ENCODE results near the gene ABLIM3.
"Not testable (repeated sequence)": the region's sequence is repeated elsewhere in the genome, so short reads cannot be mapped to it uniquely, and the experiment has no call there.

Gene ABLIM3

DNA sequence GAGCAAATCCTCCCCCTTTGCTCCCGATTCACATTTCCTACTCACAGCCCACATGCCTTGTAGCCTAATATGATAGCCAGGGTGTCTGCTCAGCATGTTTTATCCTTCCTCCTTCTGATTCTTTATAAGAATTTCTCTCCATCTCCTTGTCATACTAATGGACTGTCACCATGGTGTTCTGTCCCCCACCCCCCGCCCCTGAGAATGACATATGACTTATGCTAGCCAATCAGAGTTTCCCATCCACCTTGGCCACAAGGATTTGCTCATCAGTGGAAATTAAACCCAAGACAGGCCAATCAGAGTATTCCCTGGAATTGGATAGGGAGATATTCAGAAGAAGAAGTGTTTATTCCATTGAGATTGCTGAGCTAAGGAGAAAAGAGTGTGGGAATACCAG lies 16.0 kb downstream of the ABLIM3 start:
- DNase-seq (ENCODE audit: low spot score) = no peak

DNA sequence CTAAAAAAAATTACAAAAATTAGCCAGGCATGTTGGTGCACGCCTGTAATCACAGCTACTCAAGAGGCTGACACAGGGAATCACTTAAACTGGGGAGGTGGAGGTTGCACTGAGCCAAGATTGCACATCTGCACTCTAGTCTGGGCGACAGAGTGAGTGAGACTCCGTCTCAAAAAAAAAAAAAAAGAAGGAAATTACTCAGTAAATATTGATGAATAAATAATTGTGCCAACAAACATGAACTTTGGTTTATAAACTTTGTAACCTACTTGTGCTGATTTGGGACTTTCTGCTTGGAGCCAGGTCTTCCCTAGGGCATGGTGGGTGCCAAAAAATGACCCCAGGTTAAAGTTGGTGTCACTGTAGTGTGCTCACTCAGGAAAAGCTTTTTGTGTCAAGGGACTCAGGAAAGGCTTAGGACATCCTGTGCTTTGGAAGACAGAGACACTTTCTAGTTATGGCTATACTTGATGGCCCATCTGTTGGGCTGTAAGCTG lies 19.0 kb downstream of the ABLIM3 start:
- no peak for DNase-seq (ENCODE audit: low spot score)

DNA sequence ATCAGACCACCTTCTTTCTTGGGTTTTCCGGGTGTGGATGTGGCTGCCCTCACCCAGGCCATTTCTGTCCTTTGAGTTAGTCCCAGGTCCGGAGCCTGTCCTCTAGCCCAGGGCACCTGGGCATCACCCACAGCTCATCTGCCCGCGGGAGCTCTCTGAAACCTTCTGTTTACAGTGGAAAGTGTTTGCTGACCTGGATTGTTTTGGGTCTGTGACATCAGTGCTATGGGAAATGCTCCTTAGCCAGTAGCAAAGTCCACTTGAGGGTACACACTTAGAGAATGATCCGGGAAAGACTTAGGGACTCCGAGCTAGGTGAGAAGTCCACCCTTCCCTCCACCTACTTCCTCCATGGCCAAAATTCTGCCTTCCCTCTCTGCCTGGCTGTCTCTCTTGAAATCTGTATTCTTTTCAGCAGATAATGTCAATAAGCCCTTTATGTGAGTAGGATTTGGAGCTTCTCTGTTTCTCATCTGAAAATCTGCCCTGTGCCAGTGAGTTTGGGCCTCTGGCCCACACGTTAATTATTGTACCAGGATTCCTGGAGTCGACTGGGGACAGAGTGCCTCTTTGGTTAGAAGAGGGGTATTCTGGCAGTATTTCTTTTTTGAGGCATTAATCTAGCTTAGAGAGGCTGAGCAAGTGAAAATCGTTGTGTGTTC lies 19.9 kb downstream of the ABLIM3 start:
- peak; percentile 75 for DNase-seq (ENCODE audit: low spot score)

DNA sequence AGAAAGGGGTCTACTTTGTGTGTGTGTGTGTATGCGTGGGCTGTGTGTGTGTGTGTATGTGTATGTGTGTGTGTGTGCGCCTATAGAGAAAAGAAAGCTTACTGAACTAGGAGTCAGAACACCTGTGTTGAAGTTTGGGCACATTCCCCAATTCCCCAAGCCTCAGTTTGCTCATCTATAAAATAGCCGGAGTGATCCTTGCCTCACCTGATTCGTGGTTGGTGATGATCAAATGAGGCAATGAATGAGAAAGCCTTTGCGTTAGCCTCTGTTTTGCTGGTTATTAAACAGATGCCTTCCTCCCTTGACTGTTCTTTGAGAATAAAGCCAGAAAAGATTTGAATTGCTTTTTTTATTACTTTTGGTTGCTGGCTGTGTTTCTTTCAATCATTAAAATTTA lies 20.6 kb downstream of the ABLIM3 start:
- no peak for DNase-seq (ENCODE audit: low spot score)

DNA sequence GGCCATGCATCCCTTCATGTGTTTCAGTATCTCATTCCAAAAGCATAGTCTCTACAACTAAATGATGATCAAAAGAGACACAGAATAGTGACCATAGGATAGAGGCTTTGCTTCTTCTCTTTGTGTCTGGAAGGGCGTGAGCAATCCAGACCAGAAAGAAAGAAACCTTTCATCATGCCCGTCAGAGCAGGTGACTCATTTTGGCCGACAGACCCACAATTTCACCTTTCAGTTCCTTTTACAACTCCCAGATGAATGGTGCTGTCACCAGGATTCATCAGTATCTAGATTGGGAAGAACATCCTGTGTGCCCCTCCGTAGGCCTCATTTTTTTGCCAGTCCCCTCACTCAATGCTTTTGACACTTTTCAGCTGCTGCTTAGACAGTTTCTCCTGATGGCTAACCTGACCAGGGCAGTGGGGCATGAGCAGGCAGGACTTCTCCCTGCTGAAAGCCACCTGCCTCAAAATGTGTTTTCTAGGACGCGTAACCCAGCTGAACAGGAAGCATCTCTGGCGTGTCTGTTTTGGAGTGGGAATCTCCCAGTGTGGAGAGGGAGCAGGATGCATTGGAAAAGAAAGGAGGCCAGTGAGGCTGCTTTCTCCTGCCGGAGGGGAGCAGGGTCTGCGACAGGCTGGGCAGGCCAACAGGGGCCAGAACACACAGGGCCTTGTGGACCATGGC lies 21.2 kb downstream of the ABLIM3 start:
- DNase-seq (ENCODE audit: low spot score) = peak; percentile 41

DNA sequence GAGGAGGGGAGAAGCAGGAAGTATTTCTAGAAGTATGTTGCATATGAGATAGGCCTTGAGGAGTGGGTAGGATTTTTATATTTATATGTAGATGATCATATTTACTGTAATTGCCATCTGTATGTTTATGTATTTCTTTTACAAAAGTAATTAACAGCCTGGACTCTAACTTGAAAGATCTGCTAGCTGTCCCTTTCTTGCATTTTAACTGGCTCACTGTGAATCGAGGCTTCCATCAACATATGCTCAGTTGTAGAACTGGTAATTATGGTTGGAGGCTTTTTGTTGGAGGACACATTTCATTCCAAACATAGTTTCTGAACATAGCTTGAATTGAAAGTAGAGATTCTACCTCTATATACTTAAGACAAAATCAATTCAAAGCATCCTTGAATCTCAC lies 23.4 kb downstream of the ABLIM3 start:
- DNase-seq (ENCODE audit: low spot score) = no peak

- no peak for DNase-seq (ENCODE audit: low spot score)
Measured at GRCh38 chr5:149166128-149166527, 24.8 kb downstream of the ABLIM3 start.

- no peak for DNase-seq (ENCODE audit: low spot score)
Measured at GRCh38 chr5:149166591-149167100, 25.4 kb downstream of the ABLIM3 start.

GRCh38 chr5:149168276-149168906 lies 27.1 kb downstream of the ABLIM3 start:
- DNase-seq (ENCODE audit: low spot score) = no peak

DNA sequence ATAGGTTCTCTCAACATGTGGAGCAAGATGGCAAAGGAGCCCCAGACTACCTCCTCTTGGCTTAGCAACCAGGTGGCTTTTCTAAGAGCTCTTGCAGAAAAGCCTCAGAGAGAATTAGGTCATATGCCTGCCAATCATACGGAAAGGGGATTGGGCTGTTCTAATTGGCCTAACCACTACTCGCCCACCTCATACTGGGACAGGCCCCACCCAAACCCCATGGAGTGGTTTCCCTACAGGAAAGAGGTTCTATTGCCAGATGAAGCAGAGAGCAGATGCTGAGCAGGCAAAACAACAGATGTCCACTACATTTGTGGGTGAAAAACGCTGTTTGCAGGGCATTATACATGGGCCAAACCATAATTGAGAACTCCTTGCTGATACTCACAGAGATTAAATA lies 29.0 kb downstream of the ABLIM3 start:
- DNase-seq (ENCODE audit: low spot score) = no peak

DNA sequence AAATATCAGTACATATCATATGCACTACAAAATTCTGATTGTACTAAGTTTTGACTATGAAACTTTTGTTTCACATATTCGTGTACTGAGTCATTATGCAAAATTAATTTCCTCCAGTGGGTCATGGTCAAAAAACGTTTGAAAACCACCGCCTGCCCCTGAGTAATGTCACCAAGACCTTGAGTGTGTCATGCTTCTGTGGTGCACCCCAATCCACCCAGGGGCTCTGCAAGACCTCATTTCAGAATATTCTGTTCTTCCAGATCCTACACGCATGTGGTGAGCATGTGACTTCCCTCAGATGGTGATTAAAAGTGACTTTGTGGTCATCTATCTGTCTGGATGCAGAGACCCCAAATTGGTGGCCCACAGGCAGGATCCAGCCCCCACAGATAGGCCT lies 31.0 kb downstream of the ABLIM3 start:
- no peak for DNase-seq (ENCODE audit: low spot score)

DNA sequence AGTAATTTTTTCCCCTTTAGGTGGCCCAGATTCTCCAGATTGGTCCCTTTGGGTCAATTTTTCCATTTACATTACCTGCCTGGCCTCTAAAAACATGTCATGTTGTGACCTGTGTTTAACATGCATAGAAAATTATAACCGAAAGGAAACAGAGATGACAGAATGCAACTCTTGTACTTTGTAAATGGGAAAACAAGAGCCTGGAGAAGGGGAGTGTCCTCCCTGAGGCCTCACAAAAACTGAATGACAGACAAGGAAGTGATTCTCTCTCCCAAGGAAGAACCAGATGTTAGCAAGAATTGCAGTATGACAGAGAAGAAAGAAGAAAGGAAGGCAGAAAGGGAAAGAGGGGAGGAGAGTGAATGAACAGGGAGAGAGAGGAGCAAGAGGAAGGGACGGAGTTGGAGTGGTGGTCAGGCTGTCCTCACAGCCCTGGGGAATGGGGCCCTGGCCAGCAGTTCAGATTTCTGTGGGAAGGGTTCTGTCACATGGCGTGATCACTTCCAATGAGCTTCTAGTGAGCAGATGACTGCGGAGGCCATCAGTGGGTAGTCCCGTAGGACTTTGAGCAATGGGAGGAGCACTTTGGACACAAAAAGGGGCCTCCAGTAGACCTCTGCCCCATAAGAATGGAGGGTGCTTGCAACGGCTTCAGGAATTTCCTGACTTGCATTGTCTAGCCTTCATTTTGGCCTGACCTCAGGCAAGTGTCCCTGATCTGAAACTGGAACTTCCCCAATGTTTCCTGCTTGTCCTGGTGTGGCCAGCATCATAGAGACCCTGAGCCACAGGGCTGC lies 31.6 kb downstream of the ABLIM3 start:
- no peak for DNase-seq (ENCODE audit: low spot score)

DNA sequence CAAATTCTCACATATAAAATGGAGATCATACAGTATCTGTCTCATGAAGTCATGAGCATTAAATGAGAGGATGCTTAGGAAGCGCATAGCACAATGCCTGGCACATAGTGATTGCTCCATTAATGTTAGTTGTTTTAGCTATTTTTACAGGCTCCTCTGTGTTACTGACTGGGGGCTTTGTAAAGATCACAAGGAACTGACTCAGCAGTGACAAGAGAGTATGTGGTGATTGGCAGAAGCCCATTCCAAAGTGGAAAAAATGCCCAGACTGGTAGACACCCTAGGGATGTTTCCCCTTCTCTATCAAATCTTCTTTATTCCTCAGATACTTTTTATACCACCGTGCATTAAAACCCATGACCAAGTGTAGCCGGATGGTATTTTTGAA lies 33.5 kb downstream of the ABLIM3 start:
- DNase-seq (ENCODE audit: low spot score) = peak; percentile 63

DNA sequence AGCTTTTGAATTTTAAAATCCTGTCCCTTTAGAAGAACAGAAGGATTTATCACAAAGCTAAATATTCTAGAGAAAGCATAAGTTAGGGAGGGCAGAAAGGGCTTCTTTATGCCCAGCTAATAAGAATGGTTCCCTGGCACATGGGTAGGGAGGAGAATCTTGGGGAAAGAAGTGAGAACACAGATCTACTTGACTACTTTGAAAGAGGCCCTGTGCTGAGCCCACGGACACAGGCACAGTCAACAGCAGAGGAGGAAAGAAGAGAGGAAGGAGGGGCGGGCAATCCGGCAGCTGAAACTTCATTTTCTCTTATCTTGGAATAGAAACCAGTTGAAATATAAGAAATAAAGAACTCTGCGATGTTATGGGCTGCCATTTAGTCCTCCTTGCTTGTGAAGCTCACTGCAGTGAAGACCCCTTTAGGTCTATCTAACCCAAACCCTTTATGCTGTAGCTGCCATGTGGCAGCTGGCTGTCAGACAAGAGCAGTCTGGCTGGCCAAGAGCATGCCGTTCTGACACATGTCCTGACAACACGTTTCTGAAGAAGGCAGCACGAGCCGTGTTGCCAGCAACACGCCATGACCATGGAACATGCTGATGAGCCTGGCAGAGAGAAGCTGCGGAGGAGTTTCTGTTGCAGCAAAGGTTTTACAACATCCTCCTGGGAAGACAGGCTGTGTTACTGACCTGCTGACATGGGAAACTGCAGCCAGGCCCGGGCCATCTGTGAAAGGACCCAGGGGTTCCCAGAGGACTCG lies 34.2 kb downstream of the ABLIM3 start:
- peak; percentile 59 for DNase-seq (ENCODE audit: low spot score)

GRCh38 chr5:149177339-149177843 lies 36.1 kb downstream of the ABLIM3 start:
- no peak for DNase-seq (ENCODE audit: low spot score)

DNA sequence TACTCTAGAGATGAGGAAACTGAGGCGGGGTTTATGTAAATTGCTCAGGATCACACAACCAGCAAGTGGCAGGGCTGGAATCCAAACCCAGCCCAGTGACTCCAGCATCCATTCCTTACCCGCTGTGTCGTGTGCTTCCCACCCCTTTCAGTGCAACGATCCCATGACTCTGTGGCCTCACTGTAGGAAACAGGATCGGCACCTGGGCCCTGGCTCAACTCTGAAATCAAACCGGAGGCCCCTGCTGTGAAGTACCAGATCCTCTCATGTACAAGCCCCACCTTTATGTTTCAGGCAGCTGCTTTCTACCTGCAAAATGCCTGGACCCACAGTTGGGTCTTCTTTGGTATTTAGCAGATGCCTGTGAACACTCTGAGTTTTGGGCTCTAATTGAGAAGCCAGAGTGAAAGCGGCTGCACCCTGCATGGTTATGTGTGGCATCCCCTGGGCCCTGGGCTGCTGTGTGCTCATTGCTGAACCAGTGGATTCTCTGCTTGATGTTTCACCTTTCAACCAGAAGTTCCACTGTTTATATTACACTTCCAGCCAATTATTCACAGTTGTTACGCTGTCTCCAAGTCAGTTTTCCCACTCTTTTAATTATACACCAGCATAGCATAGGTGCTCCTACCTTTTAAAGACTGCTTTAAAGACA lies 36.7 kb downstream of the ABLIM3 start:
- no peak for DNase-seq (ENCODE audit: low spot score)

DNA sequence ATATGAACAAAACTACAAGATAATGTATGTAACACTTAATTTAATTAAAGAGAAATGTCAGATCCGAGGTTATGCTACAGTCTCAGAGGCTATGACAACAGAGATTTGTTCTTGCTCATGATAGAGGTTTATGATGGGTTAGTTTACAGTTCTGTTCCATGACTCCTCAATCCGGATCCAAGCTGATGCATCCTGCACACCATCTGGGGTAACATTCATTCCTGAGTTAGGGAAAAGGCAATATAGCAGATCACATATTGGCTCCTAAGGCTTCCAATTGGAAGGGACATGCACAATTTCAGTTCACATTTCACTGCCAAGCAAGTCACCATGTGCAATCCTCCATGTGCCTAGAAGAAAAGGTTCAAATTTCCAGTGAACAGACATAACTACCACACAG lies 40.4 kb downstream of the ABLIM3 start:
- no peak for DNase-seq (ENCODE audit: low spot score)

GRCh38 chr5:149182241-149182640 lies 40.9 kb downstream of the ABLIM3 start:
- DNase-seq (ENCODE audit: low spot score) = no peak

- no peak for DNase-seq (ENCODE audit: low spot score)
Measured at GRCh38 chr5:149185067-149185466, 43.8 kb downstream of the ABLIM3 start.

DNA sequence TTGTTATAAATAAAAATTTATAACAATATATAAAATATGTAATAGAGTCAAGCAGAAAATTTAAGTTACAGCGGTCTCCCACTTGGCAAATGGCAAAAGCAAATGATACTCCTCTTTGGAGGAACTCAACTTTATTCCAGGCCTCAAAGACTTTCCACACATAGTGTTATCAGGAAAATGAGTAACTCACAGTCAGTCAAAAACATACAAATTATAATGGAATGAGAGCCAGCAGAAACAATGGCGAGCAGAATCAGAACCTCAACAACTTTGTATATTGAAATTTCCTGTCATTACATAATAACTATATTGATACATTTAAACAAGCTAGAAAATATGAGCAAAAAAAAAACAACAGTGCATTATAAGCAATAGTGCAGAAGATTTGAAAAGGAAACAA lies 45.2 kb downstream of the ABLIM3 start:
- no peak for DNase-seq (ENCODE audit: low spot score)

GRCh38 chr5:149187617-149188016 lies 46.3 kb downstream of the ABLIM3 start:
- DNase-seq (ENCODE audit: low spot score) = not testable (repeated sequence)
